Endometrium (tissue), 2 donors: ENCODE results near the gene TSPAN31.
A peak's percentile ranks its signal among the peaks of the same experiment; 100 is the strongest.
"Not testable (repeated sequence)": the region's sequence is repeated elsewhere in the genome, so short reads cannot be mapped to it uniquely, and the experiment has no call there.

ENCODE experiments used
- FAIRE-seq: peaks from 2 replicates; lab custom pipeline; 2012; peaks lifted over from hg19 to GRCh38; lab: Jason Lieb, UNC
- donor health status: control.
- donor health status: control.

Gene TSPAN31

DNA sequence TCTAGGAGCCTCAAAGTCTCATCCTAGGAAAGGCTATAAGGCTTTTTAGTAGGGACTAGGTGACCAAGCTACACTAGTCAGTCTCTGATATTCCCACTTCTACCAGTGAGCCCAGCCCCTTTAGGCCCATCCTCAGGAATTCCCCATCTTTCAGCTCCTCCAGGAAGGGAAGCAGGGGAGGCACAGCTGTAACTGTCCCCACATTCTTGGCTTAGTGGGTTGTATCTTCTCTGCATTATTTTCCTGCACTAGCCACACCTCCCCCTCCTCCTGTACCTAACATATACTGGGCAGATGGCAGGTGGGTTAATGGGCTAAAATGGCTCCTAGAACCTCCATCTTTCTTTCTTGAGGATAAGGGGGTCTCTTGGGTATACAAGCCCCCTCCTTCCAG, 22.5 kb downstream of the TSPAN31 start:
- FAIRE-seq, result no peak

DNA sequence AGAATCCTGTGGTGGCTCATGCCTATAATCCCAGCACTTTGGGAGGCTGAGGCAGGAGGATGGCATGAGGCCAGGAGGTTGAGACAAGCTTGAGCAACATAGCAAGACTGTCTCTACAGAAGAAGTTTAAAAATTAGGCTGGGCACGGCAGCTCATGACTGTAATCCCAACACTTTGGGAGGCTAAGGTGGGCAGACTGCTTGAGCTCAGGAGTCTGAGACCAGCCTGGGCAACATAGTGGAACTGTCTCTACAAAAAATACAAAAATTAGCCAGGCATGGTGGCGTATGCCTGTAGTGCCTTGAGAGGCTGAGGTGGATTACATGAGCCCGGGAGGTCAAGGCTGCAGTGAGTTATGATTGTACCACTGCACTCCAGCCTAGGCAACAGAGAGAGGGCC, 23.0 kb downstream of the TSPAN31 start:
- FAIRE-seq, result no peak

DNA sequence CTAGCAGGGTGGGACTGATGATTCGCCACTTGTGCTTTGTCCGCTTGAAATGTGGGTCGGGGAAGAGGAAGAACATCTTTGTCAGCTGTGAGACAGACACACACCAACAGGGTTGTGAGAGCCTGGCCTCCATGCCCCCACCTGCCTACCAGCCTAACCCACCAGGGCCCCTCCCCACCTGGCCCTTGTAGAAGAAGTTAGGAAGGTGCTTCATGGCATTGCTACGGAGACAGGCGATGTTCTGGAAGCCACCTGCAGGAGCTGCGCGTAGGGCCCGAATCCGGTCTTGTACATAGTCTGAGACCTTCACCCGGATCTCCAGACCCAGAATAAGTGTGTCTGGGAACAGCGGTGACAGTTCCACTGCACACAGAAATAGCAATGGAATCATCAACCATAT, 24.8 kb downstream of the TSPAN31 start:
- FAIRE-seq, result no peak

DNA sequence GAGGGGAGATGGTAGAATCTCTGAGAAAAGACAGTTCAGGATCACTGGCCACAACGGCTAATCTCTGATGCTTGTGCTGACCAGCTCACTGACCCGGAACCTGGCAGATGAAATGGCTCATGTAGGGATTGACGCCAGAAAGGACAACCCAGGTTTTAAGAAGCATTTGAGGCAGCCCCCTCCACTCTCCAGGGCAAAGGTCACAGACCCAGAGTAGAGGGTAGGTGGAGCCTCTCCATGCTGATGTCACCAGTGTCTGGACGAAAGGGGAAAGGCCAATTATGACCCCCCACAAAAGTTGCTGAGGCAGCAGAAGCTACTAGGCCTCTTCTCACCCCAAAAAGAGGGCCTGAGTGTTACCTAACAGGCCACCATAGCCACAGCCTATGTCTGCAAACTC, 25.9 kb downstream of the TSPAN31 start:
- no peak for FAIRE-seq

DNA sequence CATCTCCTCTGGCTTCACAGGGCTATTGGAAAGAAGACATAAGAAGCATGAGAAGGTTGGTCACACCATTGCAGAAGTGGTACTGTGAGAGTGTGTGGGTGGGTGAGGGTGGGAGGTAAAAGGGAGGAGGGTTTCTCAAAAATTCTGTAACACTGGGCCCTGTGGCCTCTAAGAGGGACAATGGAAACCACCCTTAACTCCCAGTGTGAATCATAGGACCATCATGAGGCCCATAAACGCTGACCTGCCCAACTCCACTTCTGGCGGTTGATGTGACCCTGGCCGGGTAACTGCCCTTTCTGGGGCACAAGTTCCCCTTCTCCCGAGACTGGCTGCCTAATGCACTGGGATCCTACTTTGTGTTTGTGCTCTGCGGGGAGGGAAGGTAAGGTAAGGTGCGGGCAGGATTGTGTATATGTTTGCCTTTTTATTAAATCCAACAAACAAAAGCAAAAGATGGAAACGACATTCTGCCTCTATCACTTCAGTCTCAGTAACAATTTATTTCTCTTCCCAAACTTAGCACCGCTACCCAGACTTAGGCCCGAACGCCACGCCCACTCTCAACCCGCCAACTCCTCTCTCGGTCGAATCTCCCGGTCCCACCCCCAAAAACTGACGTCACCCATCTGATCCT, 26.5 kb downstream of the TSPAN31 start:
- FAIRE-seq, result no peak

DNA sequence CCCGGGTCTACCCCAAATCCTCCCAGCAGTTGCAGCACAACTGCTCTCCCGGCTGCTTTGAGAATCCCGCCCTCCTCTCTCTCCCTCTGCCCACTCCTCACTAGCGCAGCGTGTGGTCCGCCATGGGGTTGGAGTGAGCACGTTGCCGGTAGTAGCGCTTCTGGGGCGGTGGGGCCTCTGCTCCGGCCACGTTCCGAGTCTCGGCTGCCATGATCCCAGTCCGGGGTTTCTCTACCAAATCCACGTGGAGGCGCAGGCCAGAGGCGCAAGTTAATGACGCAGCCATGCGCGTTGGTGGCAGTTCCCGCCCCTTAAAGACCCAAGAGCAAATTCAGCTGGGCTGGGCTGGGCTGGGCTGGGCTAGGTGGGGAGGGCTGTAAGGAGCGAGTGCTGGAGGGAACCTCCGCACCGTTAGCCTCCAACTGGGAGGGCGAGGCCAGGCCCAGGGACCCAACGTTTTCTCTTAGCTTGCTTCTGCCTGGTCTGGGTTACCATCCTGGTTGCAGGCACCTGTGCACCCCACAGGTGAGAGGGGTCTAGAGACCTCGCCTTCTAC, 27.1 kb downstream of the TSPAN31 start, which contains the start of gene METTL1:
Gene METTL1 (minus strand): TSS at position 233 of the 556 bp plus-strand sequence. CDS start 22 bp downstream, at position 211.
- FAIRE-seq, result peak; percentile 39

DNA sequence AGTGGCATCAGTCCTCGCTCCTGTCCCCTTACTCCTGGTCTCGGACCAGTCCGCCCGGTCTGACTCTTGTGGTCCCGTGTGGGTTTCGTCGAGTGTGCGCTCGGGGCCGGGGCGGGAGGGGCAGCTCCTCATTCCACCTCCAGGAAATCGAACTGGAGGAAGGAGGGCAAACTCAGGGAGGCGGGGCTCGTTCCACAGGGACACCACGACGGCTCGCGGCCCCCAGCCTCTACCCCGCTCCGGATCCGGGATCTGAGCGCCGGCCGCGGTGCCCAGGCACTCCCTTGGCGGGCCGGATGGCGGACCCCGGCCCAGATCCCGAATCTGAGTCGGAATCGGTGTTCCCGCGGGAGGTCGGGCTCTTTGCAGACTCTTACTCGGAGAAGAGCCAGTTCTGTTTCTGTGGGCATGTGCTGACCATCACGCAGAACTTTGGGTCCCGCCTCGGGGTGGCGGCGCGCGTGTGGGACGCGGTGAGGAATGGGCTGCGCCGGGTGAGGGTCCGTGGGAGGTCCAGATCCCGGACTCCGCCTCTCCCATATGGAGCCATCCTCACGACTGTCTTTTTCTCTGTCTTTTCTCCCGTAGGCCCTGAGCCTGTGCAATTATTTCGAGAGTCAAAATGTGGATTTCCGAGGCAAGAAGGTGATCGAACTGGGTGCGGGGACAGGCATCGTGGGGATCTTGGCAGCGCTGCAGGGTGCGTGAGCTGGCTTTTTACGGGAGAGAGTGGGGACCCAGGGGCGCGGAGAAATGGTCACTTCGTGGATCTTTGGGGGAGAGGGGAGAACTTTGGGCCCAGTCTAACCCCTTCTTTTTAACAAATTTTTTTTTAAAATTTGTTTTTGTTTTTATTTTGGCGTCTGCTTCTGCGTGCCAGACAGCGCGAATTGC, 27.8 kb downstream of the TSPAN31 start, which contains the start of gene EEF1AKMT3:
Gene EEF1AKMT3 (plus strand): TSS at position 186 of the 894 bp plus-strand sequence. CDS start 111 bp downstream, at position 297.
- FAIRE-seq, result no peak

DNA sequence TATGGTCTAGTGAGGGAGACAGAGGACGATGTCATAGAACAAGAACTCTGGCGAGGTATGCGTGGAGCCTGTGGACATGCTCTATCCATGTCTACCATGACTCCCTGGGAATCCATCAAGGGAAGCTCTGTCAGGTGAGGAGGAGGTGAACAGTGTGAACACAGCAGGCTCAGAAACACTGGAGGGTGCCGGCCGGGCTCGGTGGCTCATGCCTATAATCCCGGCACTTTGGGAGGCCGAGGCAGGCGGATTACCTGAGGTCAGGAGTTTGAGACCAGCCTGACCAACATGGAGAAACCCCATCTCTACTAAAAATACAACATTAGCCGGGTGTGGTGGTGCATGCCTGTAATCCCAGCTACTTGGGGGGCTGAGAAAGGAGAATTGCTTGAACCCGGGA, 29.8 kb downstream of the TSPAN31 start:
- FAIRE-seq, result not testable (repeated sequence)

DNA sequence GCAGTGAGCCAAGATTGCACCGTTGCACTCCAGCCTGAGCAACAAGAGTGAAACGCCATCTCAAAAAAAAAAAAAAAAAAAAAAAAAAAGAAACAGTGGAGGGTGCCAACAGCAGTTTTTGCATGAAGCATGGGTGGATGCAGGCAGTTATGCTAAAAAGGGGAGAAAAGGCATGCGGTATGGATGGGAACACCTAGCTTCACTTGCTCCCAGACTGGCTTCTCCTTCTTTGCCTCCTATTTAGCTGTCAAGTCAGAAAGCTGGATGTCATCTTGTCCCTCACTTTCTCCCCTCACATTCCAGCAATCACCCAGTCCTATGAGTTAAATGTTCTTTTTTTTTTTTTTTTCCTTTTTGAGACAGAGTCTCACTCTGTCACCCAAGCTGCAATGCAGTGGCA, 30.2 kb downstream of the TSPAN31 start:
- no peak for FAIRE-seq

DNA sequence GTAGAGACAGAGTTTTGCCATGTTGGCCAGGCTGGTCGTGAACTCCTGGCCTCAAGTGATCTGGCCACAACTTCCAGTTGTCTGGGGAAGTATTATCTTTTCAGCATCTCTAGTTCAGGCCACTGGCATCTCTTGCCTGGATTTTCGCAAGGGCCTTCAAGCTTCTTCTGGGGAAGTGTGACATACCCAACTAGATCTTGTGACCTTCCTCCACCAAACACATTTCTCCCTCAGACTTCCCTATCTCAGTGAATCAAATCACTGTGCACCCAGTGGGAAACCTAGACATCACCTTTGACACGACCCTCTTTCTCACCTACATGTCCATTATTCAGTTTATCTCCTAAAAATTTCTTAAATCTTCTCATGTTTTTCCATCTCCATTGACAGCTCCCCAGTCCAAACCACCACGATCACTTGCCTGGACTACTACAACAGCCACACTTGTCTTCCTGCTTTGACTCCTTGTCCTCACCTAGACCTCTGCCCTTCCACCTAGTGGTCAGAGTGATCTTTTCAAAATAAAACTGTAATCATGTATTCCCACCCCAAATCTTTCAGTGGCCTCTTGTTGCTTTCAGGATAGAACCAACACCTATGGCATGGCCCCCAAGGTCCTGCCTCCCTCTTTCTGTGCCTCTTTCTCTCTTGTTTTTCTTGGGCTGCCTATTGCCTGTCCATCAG, 30.9 kb downstream of the TSPAN31 start:
- no peak for FAIRE-seq

DNA sequence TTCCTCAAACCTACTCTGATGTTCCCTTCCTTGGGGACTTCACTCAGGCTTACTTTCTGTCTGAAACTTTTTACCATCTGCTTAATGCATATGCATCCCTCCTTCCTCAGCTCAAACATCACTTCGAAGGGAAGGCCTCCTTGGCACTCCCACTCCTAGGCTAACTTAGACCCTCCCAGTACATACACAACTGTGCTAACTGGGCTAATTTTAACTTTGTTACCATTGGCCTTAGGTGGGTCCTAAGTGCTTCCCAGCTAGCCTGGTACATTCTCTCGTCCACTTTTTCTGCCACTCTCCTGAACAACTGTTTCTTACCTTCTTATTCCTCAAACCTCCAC, 31.4 kb downstream of the TSPAN31 start:
- FAIRE-seq, result no peak

DNA sequence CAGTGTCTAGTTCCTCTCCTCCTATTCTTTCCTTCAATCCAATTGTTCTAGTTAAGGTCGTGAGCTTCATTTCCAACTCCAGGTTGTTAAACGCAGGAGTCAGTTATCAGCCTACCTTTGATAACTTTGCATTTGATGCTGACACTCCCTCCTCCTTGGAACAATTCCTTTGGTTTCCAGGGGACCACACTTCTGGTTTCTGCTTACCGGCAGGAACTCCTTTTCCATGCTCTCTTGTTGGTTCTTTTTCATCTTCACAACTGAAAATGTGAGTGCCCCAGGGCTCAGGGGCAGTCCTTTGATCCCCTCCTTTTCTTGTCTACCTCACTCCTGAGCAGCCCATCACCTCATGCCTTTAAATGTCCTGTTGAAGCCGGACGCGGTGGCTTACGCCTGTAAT, 32.5 kb downstream of the TSPAN31 start:
- FAIRE-seq, result no peak

DNA sequence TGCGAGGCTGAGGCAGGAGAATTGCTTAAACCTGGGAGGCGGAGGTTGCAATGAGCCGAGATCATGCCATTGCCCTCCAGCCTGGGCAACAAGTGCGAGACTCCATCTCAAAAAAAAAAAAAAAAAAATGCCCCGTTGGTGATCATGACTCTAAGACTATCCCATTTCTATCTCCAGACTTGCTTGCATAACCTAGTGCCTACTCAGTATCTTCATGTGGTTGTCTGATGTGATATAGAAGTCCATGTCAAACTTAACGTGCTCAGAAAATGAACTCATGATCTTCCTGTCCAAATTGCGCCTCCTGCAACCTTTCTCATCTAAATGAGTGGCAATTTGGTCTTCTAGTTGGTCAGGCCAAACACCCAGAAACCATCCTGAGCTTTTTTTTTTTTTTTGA, 33.1 kb downstream of the TSPAN31 start:
- FAIRE-seq, result no peak

DNA sequence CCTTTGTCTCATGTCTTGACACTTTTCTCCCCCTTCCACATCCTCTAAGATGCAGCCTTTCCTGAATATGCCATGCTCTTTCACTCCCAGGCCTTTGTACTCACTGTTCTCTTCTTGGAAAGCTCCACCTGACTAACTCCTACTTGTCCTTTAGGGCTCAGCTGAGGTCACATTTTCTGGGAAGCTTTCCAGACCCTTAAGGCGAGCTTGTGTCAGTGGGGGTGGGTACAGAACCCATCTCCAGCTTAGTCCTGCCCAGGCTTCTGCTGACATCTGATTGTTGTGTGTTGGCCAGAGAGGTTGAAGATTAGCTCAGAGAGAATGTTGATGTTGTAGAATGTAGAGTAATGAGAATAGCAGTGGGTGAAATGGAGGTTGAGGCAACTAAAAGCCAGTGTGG, 34.9 kb downstream of the TSPAN31 start:
- FAIRE-seq, result no peak

DNA sequence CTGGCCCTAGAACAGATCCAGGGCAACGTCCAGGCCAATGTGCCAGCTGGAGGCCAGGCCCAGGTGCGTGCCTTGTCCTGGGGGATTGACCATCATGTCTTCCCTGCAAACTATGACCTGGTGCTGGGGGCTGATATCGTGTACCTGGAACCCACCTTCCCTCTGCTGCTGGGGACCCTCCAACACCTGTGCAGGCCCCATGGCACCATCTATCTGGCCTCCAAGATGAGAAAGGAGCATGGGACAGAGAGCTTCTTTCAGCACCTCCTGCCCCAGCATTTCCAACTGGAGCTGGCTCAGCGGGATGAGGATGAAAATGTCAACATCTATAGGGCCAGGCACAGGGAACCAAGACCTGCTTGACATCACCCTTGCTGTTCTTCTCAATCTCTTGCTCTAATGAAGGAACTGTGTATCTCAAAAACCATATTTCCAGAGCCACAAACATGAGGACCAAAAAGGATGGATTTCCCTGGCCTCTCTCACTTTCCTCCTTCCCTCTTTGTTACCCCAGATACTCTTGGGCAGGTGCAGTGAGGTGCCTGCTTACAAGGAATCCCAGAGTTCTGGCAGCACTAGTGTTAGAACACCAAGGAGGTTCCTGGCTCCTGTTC, 35.6 kb downstream of the TSPAN31 start:
- no peak for FAIRE-seq

DNA sequence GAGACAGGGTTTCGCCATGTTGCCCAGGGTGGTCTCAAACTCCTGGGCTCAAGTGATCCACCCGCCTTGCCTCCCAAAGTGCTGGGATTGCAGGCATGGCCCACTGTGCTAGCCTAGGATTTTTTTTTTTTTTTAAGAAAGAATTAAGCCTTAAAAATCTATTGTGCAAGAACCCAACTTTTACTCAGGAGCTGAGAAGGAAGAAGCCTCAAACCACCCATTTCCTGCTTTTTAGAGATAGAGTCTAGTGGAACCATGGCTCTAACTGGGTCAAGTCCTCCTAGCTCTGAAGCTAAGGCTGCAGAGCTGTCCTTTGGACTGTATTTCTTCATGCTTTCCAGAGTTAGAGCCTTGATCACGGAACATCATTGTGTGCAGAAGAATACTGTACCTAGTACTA, 36.4 kb downstream of the TSPAN31 start:
- FAIRE-seq, result no peak

DNA sequence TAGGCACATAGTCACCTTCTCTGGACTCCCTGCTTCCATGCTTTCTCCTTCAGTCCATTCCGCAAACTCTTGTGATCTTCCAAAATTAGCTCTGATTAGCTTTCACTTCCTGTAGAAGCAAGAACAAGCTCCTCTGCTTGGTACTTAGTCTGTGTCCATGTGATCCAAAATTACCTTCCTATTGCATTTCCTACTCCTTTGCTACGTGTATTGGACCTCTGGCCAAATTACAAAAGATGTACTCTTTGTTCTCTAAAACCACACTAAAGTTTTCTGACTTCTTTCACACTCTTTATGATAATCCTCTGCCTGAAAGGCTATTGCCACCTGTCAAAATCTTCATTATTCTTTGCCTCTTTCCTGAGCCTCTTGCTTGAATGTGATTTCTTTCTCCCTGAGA, 37.0 kb downstream of the TSPAN31 start:
- no peak for FAIRE-seq

DNA sequence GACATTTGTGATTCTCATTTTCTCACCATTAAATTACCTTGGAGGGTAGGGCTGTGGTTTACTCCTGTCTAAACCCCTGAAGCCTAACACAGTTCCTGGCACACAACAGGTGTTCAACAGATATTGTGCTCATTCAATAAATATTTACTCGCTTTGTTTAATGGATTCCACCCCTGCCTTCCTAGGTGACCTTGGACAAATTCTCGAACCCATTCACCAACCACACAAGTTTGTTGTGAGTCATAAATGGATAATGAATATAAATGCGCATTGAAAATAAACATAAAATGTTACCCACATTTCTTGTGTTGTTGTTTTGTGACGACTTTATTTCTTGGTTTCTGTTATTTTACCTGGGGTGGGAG, 37.4 kb downstream of the TSPAN31 start:
- FAIRE-seq, result no peak

DNA sequence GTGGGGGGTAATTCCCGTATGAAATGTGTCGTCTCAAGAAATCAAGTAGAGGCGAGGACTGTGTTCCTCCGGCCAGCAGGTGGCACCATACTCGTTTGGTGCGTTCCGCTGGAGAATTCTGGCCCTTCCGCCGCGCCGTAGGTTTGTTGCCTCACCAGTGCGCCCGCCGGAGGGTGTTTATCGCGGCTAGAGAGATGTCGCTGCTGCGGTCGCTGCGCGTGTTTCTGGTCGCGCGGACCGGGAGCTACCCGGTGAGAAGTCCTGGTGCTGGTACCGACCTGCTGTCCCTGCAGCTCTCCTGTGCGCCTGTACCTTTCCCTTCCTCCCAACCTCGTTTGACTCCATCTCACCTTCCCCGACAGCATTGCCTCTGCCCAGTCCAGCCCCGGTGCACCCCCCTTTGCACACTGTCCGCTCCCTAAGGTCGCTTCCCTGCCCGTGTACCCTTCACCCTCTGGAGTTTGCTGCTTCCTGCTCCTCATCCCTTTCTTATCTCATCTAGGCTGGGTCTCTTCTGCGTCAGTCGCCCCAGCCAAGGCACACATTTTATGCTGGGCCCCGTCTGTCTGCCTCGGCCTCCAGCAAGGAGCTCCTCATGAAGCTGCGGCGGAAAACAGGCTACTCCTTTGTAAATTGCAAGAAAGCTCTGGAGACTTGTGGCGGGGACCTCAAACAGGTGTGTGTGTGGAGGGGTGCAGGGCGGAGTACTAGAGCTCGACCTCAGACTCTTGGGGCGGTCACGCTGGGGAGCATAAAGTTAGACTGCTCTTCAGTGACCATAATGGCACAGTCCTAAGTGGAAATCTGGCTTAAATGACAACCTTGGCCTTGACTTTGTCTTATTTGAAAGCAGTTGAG, 38.0 kb downstream of the TSPAN31 start, which contains the start of gene TSFM:
Gene TSFM (plus strand): TSS at position 180 of the 858 bp plus-strand sequence. CDS start 15 bp downstream, at position 195.
- no peak for FAIRE-seq

DNA sequence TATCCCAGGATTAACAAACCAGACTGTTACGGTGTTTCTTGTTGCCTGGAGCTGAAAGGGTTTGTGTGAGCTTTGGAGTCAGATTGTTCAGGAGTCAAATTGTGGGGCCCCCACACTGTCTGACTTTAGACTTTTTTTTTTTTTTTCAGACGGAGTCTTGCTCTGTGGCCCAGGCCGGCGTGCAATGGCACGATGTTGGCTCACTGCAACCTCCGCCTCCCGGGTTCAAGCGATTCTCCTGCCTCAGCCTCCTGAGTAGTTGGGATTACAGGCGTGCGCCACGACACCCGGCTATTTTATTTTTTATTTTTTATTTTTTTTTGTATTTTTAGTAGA, 38.6 kb downstream of the TSPAN31 start:
- no peak for FAIRE-seq

DNA sequence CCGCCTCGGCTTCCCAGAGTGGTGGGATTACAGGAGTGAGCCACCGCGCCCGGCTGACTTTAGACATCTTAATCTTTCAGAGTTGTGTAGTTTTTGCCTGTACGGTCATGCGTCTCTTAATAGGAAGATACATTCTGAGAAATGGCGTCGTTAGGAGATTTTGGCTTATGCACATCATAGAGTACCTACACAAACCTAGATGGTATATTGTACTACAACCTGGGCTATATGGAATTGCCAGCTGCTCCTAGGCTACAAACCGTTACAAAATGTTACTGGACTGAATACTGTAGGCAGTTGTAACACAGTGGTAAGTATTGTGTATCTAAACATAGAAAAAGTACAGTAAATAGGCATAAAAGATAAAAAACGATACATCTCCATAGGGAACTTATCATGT, 39.0 kb downstream of the TSPAN31 start:
- no peak for FAIRE-seq
